ENCODE data around the gene PFDN6. TPM values are rescaled to one million over a fixed set of nuclear protein-coding genes. Genes with fewer than 3 reads are reported as not detected.

The PFDN6 gene
- total and polyA plus RNA-seq, 9 of the 15 experiments (the other 6 are each of a cell fraction or from before 2014, with no cell fraction given) = 6.8 to 475 (median 216) TPM

GRCh38 chr6:33313105-33313708 is 23.8 kb downstream of the PFDN6 start (continued):
- TF ChIP-seq AFF4 (CRISPR knock-in tag; IDR thresholded peaks at IDR 0.05) (peak; percentile 95), ESRRA (IDR thresholded peaks at IDR 0.05; ENCODE audit: borderline replicate concordance, low read depth) (peak; percentile 30), ZNF318 (IDR thresholded peaks at IDR 0.05; ENCODE audit: borderline replicate concordance in 1 of 2, low read depth in 1 of 2) (no peak), KDM2B (CRISPR knock-in tag; IDR thresholded peaks at IDR 0.05) (0 out of 2 replicates have a peak, but pooled peaks have one; percentile 9), GMEB1 (CRISPR knock-in tag; IDR thresholded peaks at IDR 0.05) (0 out of 2 replicates have a peak, but pooled peaks have one; percentile 16), HMGN3 (IDR thresholded peaks at IDR 0.05; ENCODE audit: borderline replicate concordance, extremely low read depth, insufficient read length, low read depth, low read length) (peak; percentile 48), SRF (CRISPR knock-in tag; IDR thresholded peaks at IDR 0.05) (peak in 1 of 2 experiments; percentile 30; a peak in 1 of 4 replicates), PREB (CRISPR knock-in tag; IDR thresholded peaks at IDR 0.05) (0 out of 2 replicates have a peak, but pooled peaks have one; percentile 33), SMARCA5 (IDR thresholded peaks at IDR 0.05) (0 out of 2 replicates have a peak, but pooled peaks have one; percentile 29), MTA3 (IDR thresholded peaks at IDR 0.05; ENCODE audit: borderline replicate concordance) (peak; percentile 22; the same call in 1 of the 2 replicates)

All from K562 (cell line).